ENCODE data around the gene WFS1.

WFS1 gene

GRCh38 chr4:6259886-6260285, 9.8 kb upstream of the WFS1 start:
- Histone ChIP-seq H3K27ac (ENCODE audit: low read depth, low read length) (no peak overlapping the region), H3K9ac (ENCODE audit: low read depth in 1 of 2, low read length in 2 of 2) (no peak overlapping the region), H3K9me3 (ENCODE audit: control insufficient read depth in 1 of 2, low read length in 2 of 2) (no peaks in the 10 kb centered on the region), H3K4me3 (ENCODE audit: low read depth in 1 of 2, low read length in 2 of 2) (no peak overlapping the region), H3K27me3 (ENCODE audit: control insufficient read depth in 1 of 2, insufficient read depth in 2 of 2, low read length in 2 of 2) (peaks cover 3 to 6% of the 10 kb centered on the region in 2 donors), H3K4me1 (ENCODE audit: control insufficient read depth in 1 of 2, insufficient read depth in 2 of 2, low read length in 2 of 2) (no peaks in the 10 kb centered on the region), H3K36me3 (ENCODE audit: control insufficient read depth in 1 of 2, insufficient read depth in 2 of 2, low read length in 2 of 2) (no peaks in the 10 kb centered on the region)

- H3K27ac ChIP-seq (ENCODE audit: low read depth, low read length), result no peak overlapping the region
- no peak overlapping the region for H3K9ac ChIP-seq (ENCODE audit: low read depth in 1 of 2, low read length in 2 of 2)
- peaks cover 3 to 6% of the 10 kb centered on the region in 2 donors for H3K27me3 ChIP-seq (ENCODE audit: control insufficient read depth in 1 of 2, insufficient read depth in 2 of 2, low read length in 2 of 2)
- no peaks in the 10 kb centered on the region for H3K9me3 ChIP-seq (ENCODE audit: control insufficient read depth in 1 of 2, low read length in 2 of 2)
- no peaks in the 10 kb centered on the region for H3K36me3 ChIP-seq (ENCODE audit: control insufficient read depth in 1 of 2, insufficient read depth in 2 of 2, low read length in 2 of 2)
- no peak overlapping the region for H3K4me3 ChIP-seq (ENCODE audit: low read depth in 1 of 2, low read length in 2 of 2)
- no peaks in the 10 kb centered on the region for H3K4me1 ChIP-seq (ENCODE audit: control insufficient read depth in 1 of 2, insufficient read depth in 2 of 2, low read length in 2 of 2)
Observed at GRCh38 chr4:6262176-6262575, 7.5 kb upstream of the WFS1 start.

- Histone ChIP-seq H3K9ac (ENCODE audit: low read depth in 1 of 2, low read length in 2 of 2) (no peak overlapping the region), H3K27me3 (ENCODE audit: control insufficient read depth in 1 of 2, insufficient read depth in 2 of 2, low read length in 2 of 2) (peaks cover 3 to 6% of the 10 kb centered on the region in 2 donors), H3K4me1 (ENCODE audit: control insufficient read depth in 1 of 2, insufficient read depth in 2 of 2, low read length in 2 of 2) (no peaks in the 10 kb centered on the region), H3K27ac (ENCODE audit: low read depth, low read length) (no peak overlapping the region), H3K4me3 (ENCODE audit: low read depth in 1 of 2, low read length in 2 of 2) (no peak overlapping the region), H3K36me3 (ENCODE audit: control insufficient read depth in 1 of 2, insufficient read depth in 2 of 2, low read length in 2 of 2) (no peaks in the 10 kb centered on the region), H3K9me3 (ENCODE audit: control insufficient read depth in 1 of 2, low read length in 2 of 2) (no peaks in the 10 kb centered on the region)
Observed at GRCh38 chr4:6262847-6263487, 6.7 kb upstream of the WFS1 start.

- Histone ChIP-seq H3K36me3 (ENCODE audit: control insufficient read depth in 1 of 2, insufficient read depth in 2 of 2, low read length in 2 of 2) (no peaks in the 10 kb centered on the region), H3K4me3 (ENCODE audit: low read depth in 1 of 2, low read length in 2 of 2) (no peak overlapping the region), H3K9me3 (ENCODE audit: control insufficient read depth in 1 of 2, low read length in 2 of 2) (no peaks in the 10 kb centered on the region), H3K4me1 (ENCODE audit: control insufficient read depth in 1 of 2, insufficient read depth in 2 of 2, low read length in 2 of 2) (no peaks in the 10 kb centered on the region), H3K27me3 (ENCODE audit: control insufficient read depth in 1 of 2, insufficient read depth in 2 of 2, low read length in 2 of 2) (peaks cover 3 to 6% of the 10 kb centered on the region in 2 donors), H3K27ac (ENCODE audit: low read depth, low read length) (no peak overlapping the region), H3K9ac (ENCODE audit: low read depth in 1 of 2, low read length in 2 of 2) (no peak overlapping the region)
Observed at GRCh38 chr4:6263526-6264224, 6.0 kb upstream of the WFS1 start.

- peaks cover 3 to 6% of the 10 kb centered on the region in 2 donors for H3K27me3 ChIP-seq (ENCODE audit: control insufficient read depth in 1 of 2, insufficient read depth in 2 of 2, low read length in 2 of 2)
- no peak overlapping the region for H3K27ac ChIP-seq (ENCODE audit: low read depth, low read length)
- H3K9me3 ChIP-seq (ENCODE audit: control insufficient read depth in 1 of 2, low read length in 2 of 2), result no peaks in the 10 kb centered on the region
- H3K4me3 ChIP-seq (ENCODE audit: low read depth in 1 of 2, low read length in 2 of 2), result no peak overlapping the region
- H3K36me3 ChIP-seq (ENCODE audit: control insufficient read depth in 1 of 2, insufficient read depth in 2 of 2, low read length in 2 of 2), result no peaks in the 10 kb centered on the region
- no peak overlapping the region for H3K9ac ChIP-seq (ENCODE audit: low read depth in 1 of 2, low read length in 2 of 2)
- H3K4me1 ChIP-seq (ENCODE audit: control insufficient read depth in 1 of 2, insufficient read depth in 2 of 2, low read length in 2 of 2), result peaks cover 4% of the 10 kb centered on the region in 2 donors
Observed at GRCh38 chr4:6264225-6264540, 5.5 kb upstream of the WFS1 start.

GRCh38 chr4:6265546-6265945, 4.1 kb upstream of the WFS1 start:
- H3K27ac ChIP-seq (ENCODE audit: low read depth, low read length), result no peak overlapping the region
- H3K4me1 ChIP-seq (ENCODE audit: control insufficient read depth in 1 of 2, insufficient read depth in 2 of 2, low read length in 2 of 2), result peaks cover 6 to 8% of the 10 kb centered on the region in 2 donors
- peaks cover 3 to 6% of the 10 kb centered on the region in 2 donors for H3K27me3 ChIP-seq (ENCODE audit: control insufficient read depth in 1 of 2, insufficient read depth in 2 of 2, low read length in 2 of 2)
- no peak overlapping the region for H3K4me3 ChIP-seq (ENCODE audit: low read depth in 1 of 2, low read length in 2 of 2)
- no peak overlapping the region for H3K9ac ChIP-seq (ENCODE audit: low read depth in 1 of 2, low read length in 2 of 2)
- H3K36me3 ChIP-seq (ENCODE audit: control insufficient read depth in 1 of 2, insufficient read depth in 2 of 2, low read length in 2 of 2), result no peaks in the 10 kb centered on the region
- no peaks in the 10 kb centered on the region for H3K9me3 ChIP-seq (ENCODE audit: control insufficient read depth in 1 of 2, low read length in 2 of 2)

GRCh38 chr4:6267573-6267972, 2.1 kb upstream of the WFS1 start:
- Histone ChIP-seq H3K4me1 (ENCODE audit: control insufficient read depth in 1 of 2, insufficient read depth in 2 of 2, low read length in 2 of 2) (peaks cover 23 to 26% of the 10 kb centered on the region in 2 donors), H3K27me3 (ENCODE audit: control insufficient read depth in 1 of 2, insufficient read depth in 2 of 2, low read length in 2 of 2) (no peaks in the 10 kb centered on the region), H3K9ac (ENCODE audit: low read depth in 1 of 2, low read length in 2 of 2) (no peak overlapping the region), H3K27ac (ENCODE audit: low read depth, low read length) (no peak overlapping the region), H3K9me3 (ENCODE audit: control insufficient read depth in 1 of 2, low read length in 2 of 2) (no peaks in the 10 kb centered on the region), H3K36me3 (ENCODE audit: control insufficient read depth in 1 of 2, insufficient read depth in 2 of 2, low read length in 2 of 2) (no peaks in the 10 kb centered on the region), H3K4me3 (ENCODE audit: low read depth in 1 of 2, low read length in 2 of 2) (no peak overlapping the region)

GRCh38 chr4:6268650-6269615, 717 bp upstream of the WFS1 start:
- H3K27me3 ChIP-seq (ENCODE audit: control insufficient read depth in 1 of 2, insufficient read depth in 2 of 2, low read length in 2 of 2), result no peaks in the 10 kb centered on the region
- H3K27ac ChIP-seq (ENCODE audit: low read depth, low read length), result no peak overlapping the region
- peak overlapping the region; percentile 63 for H3K4me3 ChIP-seq (ENCODE audit: low read depth in 1 of 2, low read length in 2 of 2)
- H3K4me1 ChIP-seq (ENCODE audit: control insufficient read depth in 1 of 2, insufficient read depth in 2 of 2, low read length in 2 of 2), result peaks cover 35 to 36% of the 10 kb centered on the region in 2 donors
- no peaks in the 10 kb centered on the region for H3K36me3 ChIP-seq (ENCODE audit: control insufficient read depth in 1 of 2, insufficient read depth in 2 of 2, low read length in 2 of 2)
- H3K9me3 ChIP-seq (ENCODE audit: control insufficient read depth in 1 of 2, low read length in 2 of 2), result no peaks in the 10 kb centered on the region
- H3K9ac ChIP-seq (ENCODE audit: low read depth in 1 of 2, low read length in 2 of 2), result peak overlapping the region; percentile 13 to 52

GRCh38 chr4:6270636-6271121, 1.0 kb downstream of the WFS1 start:
- H3K4me1 ChIP-seq (ENCODE audit: control insufficient read depth in 1 of 2, insufficient read depth in 2 of 2, low read length in 2 of 2), result peaks cover 42% of the 10 kb centered on the region in 2 donors
- no peak overlapping the region for H3K27ac ChIP-seq (ENCODE audit: low read depth, low read length)

GRCh38 chr4:6271206-6271605, 1.6 kb downstream of the WFS1 start:
- Histone ChIP-seq H3K9ac (ENCODE audit: low read depth in 1 of 2, low read length in 2 of 2) (peak overlapping the region; percentile 30 to 57), H3K4me3 (ENCODE audit: low read depth in 1 of 2, low read length in 2 of 2) (peak overlapping the region; percentile 83 to 84), H3K4me1 (ENCODE audit: control insufficient read depth in 1 of 2, insufficient read depth in 2 of 2, low read length in 2 of 2) (peaks cover 48% of the 10 kb centered on the region in 2 donors), H3K27ac (ENCODE audit: low read depth, low read length) (no peak overlapping the region), H3K9me3 (ENCODE audit: control insufficient read depth in 1 of 2, low read length in 2 of 2) (no peaks in the 10 kb centered on the region), H3K27me3 (ENCODE audit: control insufficient read depth in 1 of 2, insufficient read depth in 2 of 2, low read length in 2 of 2) (no peaks in the 10 kb centered on the region), H3K36me3 (ENCODE audit: control insufficient read depth in 1 of 2, insufficient read depth in 2 of 2, low read length in 2 of 2) (no peaks in the 10 kb centered on the region)

More at GRCh38 chr4:6270636-6271121, 1.0 kb downstream of the WFS1 start:
- no peaks in the 10 kb centered on the region for H3K27me3 ChIP-seq (ENCODE audit: control insufficient read depth in 1 of 2, insufficient read depth in 2 of 2, low read length in 2 of 2)
- H3K36me3 ChIP-seq (ENCODE audit: control insufficient read depth in 1 of 2, insufficient read depth in 2 of 2, low read length in 2 of 2), result no peaks in the 10 kb centered on the region
- H3K9me3 ChIP-seq (ENCODE audit: control insufficient read depth in 1 of 2, low read length in 2 of 2), result no peaks in the 10 kb centered on the region
- H3K9ac ChIP-seq (ENCODE audit: low read depth in 1 of 2, low read length in 2 of 2), result peak overlapping the region; percentile 25 to 57
- H3K4me3 ChIP-seq (ENCODE audit: low read depth in 1 of 2, low read length in 2 of 2), result peak overlapping the region; percentile 83 to 84

Data from duodenal mucosa (tissue), 2 donors.